ENCODE measurements around the gene OSBPL10. TPM values are rescaled to one million over a fixed set of nuclear protein-coding genes. Genes with fewer than 3 reads are reported as not detected.

Gene OSBPL10
- total and polyA plus RNA-seq, 4 donors = 3.9 to 33.0 (median 13.1) TPM

GRCh38 chr3:31732548-31732947 lies 248.5 kb downstream of the OSBPL10 start:
- WGBS, 2 donors = 81 to 85% methylated on average over 8 of the region's 8 CpGs
- H3K9me3 ChIP-seq (ENCODE audit: control insufficient read depth in 4 of 4, insufficient read depth in 3 of 4, low read length in 3 of 4) = no peaks in the 10 kb centered on the region
- H3K4me3 ChIP-seq = no peak overlapping the region
- H3K27me3 ChIP-seq (ENCODE audit: control insufficient read depth in 3 of 3, insufficient read depth in 3 of 3, low read length in 2 of 3) = no peaks in the 10 kb centered on the region
- H3K27ac ChIP-seq (ENCODE audit: low read depth in 1 of 2, low read length in 1 of 2) = no peak overlapping the region
- H3K4me1 ChIP-seq (ENCODE audit: control insufficient read depth in 5 of 5, insufficient read depth in 5 of 5, low read length in 5 of 5) = peaks cover 0 to 11% (median 6%) of the 10 kb centered on the region in 5 donors
- ATAC-seq (ENCODE audit: insufficient read depth, low FRiP score) = no peak
- TF ChIP-seq CTCF (IDR thresholded peaks at IDR 0.05; ENCODE audit: control extremely low read depth, extremely low read depth) = no peak
- peaks cover 0 to 2% (median 0%) of the 10 kb centered on the region in 4 donors for H3K36me3 ChIP-seq (ENCODE audit: control insufficient read depth in 4 of 4, insufficient read depth in 4 of 4, low read length in 4 of 4)
- no peak for DNase-seq
- no peak overlapping the region for H3K9ac ChIP-seq (ENCODE audit: insufficient read depth in 1 of 2, low read length in 2 of 2)

GRCh38 chr3:31729573-31729972 lies 251.5 kb downstream of the OSBPL10 start:
- no peak for ATAC-seq (ENCODE audit: insufficient read depth, low FRiP score)
- H3K4me1 ChIP-seq (ENCODE audit: control insufficient read depth in 5 of 5, insufficient read depth in 5 of 5, low read length in 5 of 5) = peaks cover 0 to 12% (median 5%) of the 10 kb centered on the region in 5 donors
- no peaks in the 10 kb centered on the region for H3K9me3 ChIP-seq (ENCODE audit: control insufficient read depth in 4 of 4, insufficient read depth in 3 of 4, low read length in 3 of 4)
- no peaks in the 10 kb centered on the region for H3K27me3 ChIP-seq (ENCODE audit: control insufficient read depth in 3 of 3, insufficient read depth in 3 of 3, low read length in 2 of 3)
- no peak overlapping the region for H3K27ac ChIP-seq (ENCODE audit: low read depth in 1 of 2, low read length in 1 of 2)
- no peak for TF ChIP-seq CTCF (IDR thresholded peaks at IDR 0.05; ENCODE audit: control extremely low read depth, extremely low read depth)
- H3K9ac ChIP-seq (ENCODE audit: insufficient read depth in 1 of 2, low read length in 2 of 2) = no peak overlapping the region
- DNase-seq = no peak
- H3K4me3 ChIP-seq = no peak overlapping the region
- WGBS, 2 donors = 74 to 87% methylated on average over 8 of the region's 8 CpGs
- H3K36me3 ChIP-seq (ENCODE audit: control insufficient read depth in 4 of 4, insufficient read depth in 4 of 4, low read length in 4 of 4) = peaks cover 0 to 2% (median 0%) of the 10 kb centered on the region in 4 donors

- H3K4me3 ChIP-seq = no peak overlapping the region
- WGBS, 2 donors = 84 to 92% methylated on average over 3 of the region's 3 CpGs
- ATAC-seq (ENCODE audit: insufficient read depth, low FRiP score) (no peak), DNase-seq (no peak)
- no peaks in the 10 kb centered on the region for H3K9me3 ChIP-seq (ENCODE audit: control insufficient read depth in 4 of 4, insufficient read depth in 3 of 4, low read length in 3 of 4)
- no peaks in the 10 kb centered on the region for H3K27me3 ChIP-seq (ENCODE audit: control insufficient read depth in 3 of 3, insufficient read depth in 3 of 3, low read length in 2 of 3)
- no peak overlapping the region for H3K27ac ChIP-seq (ENCODE audit: low read depth in 1 of 2, low read length in 1 of 2)
- TF ChIP-seq CTCF (IDR thresholded peaks at IDR 0.05; ENCODE audit: control extremely low read depth, extremely low read depth) = no peak
- peaks cover 0 to 2% (median 0%) of the 10 kb centered on the region in 4 donors for H3K36me3 ChIP-seq (ENCODE audit: control insufficient read depth in 4 of 4, insufficient read depth in 4 of 4, low read length in 4 of 4)
- H3K4me1 ChIP-seq (ENCODE audit: control insufficient read depth in 5 of 5, insufficient read depth in 5 of 5, low read length in 5 of 5) = peaks cover 0 to 17% (median 5%) of the 10 kb centered on the region in 5 donors
- H3K9ac ChIP-seq (ENCODE audit: insufficient read depth in 1 of 2, low read length in 2 of 2) = no peak overlapping the region
Measured at GRCh38 chr3:31729082-31729481, 252.0 kb downstream of the OSBPL10 start.

GRCh38 chr3:31728403-31728802 lies 252.7 kb downstream of the OSBPL10 start:
- Histone ChIP-seq H3K27me3 (ENCODE audit: control insufficient read depth in 3 of 3, insufficient read depth in 3 of 3, low read length in 2 of 3) (no peaks in the 10 kb centered on the region), H3K4me3 (no peak overlapping the region), H3K9me3 (ENCODE audit: control insufficient read depth in 4 of 4, insufficient read depth in 3 of 4, low read length in 3 of 4) (no peaks in the 10 kb centered on the region), H3K36me3 (ENCODE audit: control insufficient read depth in 4 of 4, insufficient read depth in 4 of 4, low read length in 4 of 4) (peaks cover 0 to 2% (median 0%) of the 10 kb centered on the region in 4 donors), H3K9ac (ENCODE audit: insufficient read depth in 1 of 2, low read length in 2 of 2) (no peak overlapping the region), H3K4me1 (ENCODE audit: control insufficient read depth in 5 of 5, insufficient read depth in 5 of 5, low read length in 5 of 5) (peaks cover 0 to 22% (median 2%) of the 10 kb centered on the region in 5 donors), H3K27ac (ENCODE audit: low read depth in 1 of 2, low read length in 1 of 2) (no peak overlapping the region)
- DNase-seq (no peak), ATAC-seq (ENCODE audit: insufficient read depth, low FRiP score) (no peak)
- TF ChIP-seq CTCF (IDR thresholded peaks at IDR 0.05; ENCODE audit: control extremely low read depth, extremely low read depth) = no peak
- 97 to 98% methylated on average over 2 of the region's 2 CpGs for WGBS, 2 donors
